BLaER1 treated with 17β-estradiol and CSF1 and Interleukin-3, amounts not matched to agents 10 nM and 100 nM (cell line): ENCODE data around the gene TRPM4.

Source experiments
- H3K27ac ChIP-seq, 11 experiments: shearing (Covaris generic); formaldehyde crosslinking; 2 replicates each; pipeline ENCODE4 v1.8.1; 2022
- H3K27me3 ChIP-seq, 11 experiments: shearing (Covaris generic); formaldehyde crosslinking; 2 replicates each; pipeline ENCODE4 v1.8.1; 2022
- H3K36me3 ChIP-seq, 11 experiments: shearing (Covaris generic); formaldehyde crosslinking; 2 replicates each; pipeline ENCODE4 v1.8.1; 2022
- H3K4me1 ChIP-seq, 10 experiments: shearing (Covaris generic); formaldehyde crosslinking; 2 replicates each; pipeline ENCODE4 v1.8.1; 2022
- H3K4me2 ChIP-seq, 11 experiments: shearing (Covaris generic); formaldehyde crosslinking; 2 replicates each; pipeline ENCODE4 v1.8.1; 2022
- H3K4me3 ChIP-seq, 10 experiments: shearing (Covaris generic); formaldehyde crosslinking; 2 replicates each; pipeline ENCODE4 v1.8.1; 2022
- H3K9ac ChIP-seq, 11 experiments: shearing (Covaris generic); formaldehyde crosslinking; 2 replicates each; pipeline ENCODE4 v1.8.1; 2022
- H3K9me3 ChIP-seq, 11 experiments: shearing (Covaris generic); formaldehyde crosslinking; replicated peaks in 1 of 11; 2 replicates each; pipeline ENCODE4 v1.8.1; 2022
- H4K20me1 ChIP-seq, 11 experiments: shearing (Covaris generic); formaldehyde crosslinking; 2 replicates each; pipeline ENCODE4 v1.8.1; 2022
- Cebpa-rat ChIP-seq, 11 experiments: shearing (Covaris generic); IDR thresholded peaks; 2 replicates each; pipeline ENCODE4 v1.8.1; 2022

Gene TRPM4

DNA sequence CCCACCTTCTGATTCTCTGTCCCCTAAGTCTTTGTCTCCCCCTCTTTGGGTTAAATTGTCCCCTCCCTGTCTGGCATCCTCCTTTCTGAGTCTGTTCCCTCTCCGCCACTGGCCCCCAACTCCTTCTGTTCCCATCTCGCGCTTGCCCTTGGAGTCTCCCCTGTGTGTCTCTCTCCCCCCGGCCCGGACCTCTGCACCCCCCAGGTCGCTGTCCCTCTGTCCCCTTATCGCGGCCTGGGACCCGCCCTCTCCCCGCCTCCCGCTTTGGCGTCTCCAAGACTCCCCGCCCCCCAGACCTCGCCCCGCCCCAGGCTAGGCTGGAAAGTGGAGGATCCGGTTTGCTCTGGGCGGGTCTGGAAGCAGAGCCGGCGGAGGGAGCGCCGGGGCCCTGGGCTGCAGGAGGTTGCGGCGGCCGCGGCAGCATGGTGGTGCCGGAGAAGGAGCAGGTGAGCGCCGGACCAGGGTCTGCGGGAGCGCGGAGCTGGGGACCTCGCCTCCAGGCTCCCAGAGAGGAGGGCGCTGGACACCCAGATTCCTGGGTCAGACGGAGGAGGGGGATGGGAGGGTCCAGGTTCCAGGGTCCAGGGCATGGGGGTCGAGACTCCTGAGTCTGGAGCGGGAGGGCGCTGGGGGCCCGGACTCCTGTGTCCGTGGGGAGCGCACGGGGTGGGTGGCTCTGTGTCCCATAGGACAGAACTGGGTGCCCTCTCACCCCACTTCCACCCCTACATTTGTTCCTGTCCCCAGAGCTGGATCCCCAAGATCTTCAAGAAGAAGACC, at the start of gene TRPM4:
Gene TRPM4 (plus strand): TSS at position 348 of the 780 bp plus-strand sequence. CDS start 75 bp downstream, at position 423.
- no peaks in the 10 kb centered on the region for H3K9me3 ChIP-seq
- peaks cover 0 to 10% (median 0%) of the 10 kb centered on the region in 11 experiments; a peak in 3 of 22 replicates for H3K27me3 ChIP-seq
- peak within 1 kb of the TSS; percentile 63 to 92 (median 76) for H3K4me3 ChIP-seq
- H3K27ac ChIP-seq: peak within 1 kb of the TSS; percentile 32 to 81 (median 70); a peak in 18 of 22 replicates
- H3K4me1 ChIP-seq: peaks cover 41 to 75% (median 69%) of the 10 kb centered on the region in 10 experiments
- H3K9ac ChIP-seq: peak within 1 kb of the TSS; percentile 69 to 85 (median 81)
- TF ChIP-seq Cebpa-rat (IDR thresholded peaks at IDR 0.05): no peak
- H3K4me2 ChIP-seq: peak within 1 kb of the TSS; percentile 88 to 98 (median 96)
- peaks cover 0 to 12% (median 0%) of the 10 kb centered on the region in 11 experiments; a peak in 3 of 22 replicates for H3K36me3 ChIP-seq
- H4K20me1 ChIP-seq: peaks cover 0 to 21% (median 0%) of the 10 kb centered on the region in 11 experiments; a peak in 5 of 22 replicates

DNA sequence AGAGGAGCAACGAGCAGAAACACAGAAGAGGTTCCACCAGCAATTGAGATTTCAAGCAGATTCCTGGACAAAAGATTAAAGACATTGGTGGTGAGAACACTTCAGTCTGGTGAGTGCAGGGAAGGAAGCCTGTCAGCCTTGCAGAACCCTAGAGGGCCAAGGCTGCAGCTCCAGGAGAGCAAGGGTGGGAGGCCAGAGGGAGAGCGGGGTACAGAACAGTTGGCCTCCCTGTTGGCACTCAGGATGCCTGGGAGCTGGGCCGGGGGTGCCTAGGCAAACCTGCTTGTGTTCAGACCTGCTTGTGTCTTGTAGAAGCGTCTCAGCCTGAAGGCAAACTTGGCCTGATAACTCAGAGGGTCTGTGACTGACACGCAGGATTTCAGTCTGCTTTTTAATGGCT, 48.5 kb upstream of the TRPM4 start:
- Histone ChIP-seq H3K9ac (no peak overlapping the region), H3K9me3 (no peaks in the 10 kb centered on the region), H3K27ac (no peak overlapping the region), H3K4me2 (no peak overlapping the region), H3K36me3 (peaks cover 51 to 63% (median 58%) of the 10 kb centered on the region in 11 experiments), H3K4me1 (peaks cover 37 to 67% (median 44%) of the 10 kb centered on the region in 10 experiments), H3K4me3 (no peak overlapping the region), H3K27me3 (no peaks in the 10 kb centered on the region), H4K20me1 (peaks cover 50 to 65% (median 62%) of the 10 kb centered on the region in 11 experiments)
- no peak for TF ChIP-seq Cebpa-rat (IDR thresholded peaks at IDR 0.05)

DNA sequence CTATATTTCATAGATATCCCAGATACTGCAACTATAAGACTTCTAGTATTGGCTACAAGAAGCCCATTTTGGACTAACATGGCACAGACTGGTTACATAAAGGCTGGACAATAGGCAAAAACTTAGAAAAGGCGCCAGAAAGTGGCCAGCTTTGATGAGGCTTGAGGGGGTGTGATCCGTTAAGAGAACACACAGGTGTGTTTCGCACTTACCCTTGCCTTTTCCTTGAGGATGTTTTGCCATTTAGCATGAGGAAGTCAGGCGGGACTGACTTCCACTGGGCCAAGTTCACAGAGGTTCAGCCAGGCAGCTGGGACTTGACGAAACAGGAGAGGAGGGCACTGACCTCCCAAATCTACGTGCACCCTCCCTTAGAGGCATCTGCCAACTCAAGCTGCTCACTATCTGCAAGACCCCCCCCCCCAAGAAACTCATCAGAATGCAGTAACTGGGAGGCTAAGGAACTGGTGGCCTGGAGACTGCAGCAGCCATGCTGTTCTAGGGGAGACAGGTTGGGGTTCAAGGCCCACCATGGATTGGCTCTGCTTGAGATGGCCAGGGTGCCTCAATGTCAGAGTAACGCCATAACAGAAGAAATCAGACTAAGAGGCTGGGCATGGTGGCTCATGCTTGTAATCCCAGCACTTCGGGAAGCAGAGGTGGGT, 47.9 kb upstream of the TRPM4 start:
- peaks cover 45 to 56% (median 55%) of the 10 kb centered on the region in 11 experiments for H3K36me3 ChIP-seq
- no peak overlapping the region for H3K9ac ChIP-seq
- H3K27me3 ChIP-seq: no peaks in the 10 kb centered on the region
- H3K4me2 ChIP-seq: peak overlapping the region in 4 of 11 experiments; percentile 18 to 57 (median 43); a peak in 7 of 22 replicates
- TF ChIP-seq Cebpa-rat (IDR thresholded peaks at IDR 0.05): no peak
- H3K4me3 ChIP-seq: no peak overlapping the region
- H4K20me1 ChIP-seq: peaks cover 45 to 59% (median 55%) of the 10 kb centered on the region in 11 experiments
- H3K4me1 ChIP-seq: peaks cover 31 to 61% (median 40%) of the 10 kb centered on the region in 10 experiments
- H3K9me3 ChIP-seq: no peaks in the 10 kb centered on the region
- H3K27ac ChIP-seq: no peak overlapping the region

DNA sequence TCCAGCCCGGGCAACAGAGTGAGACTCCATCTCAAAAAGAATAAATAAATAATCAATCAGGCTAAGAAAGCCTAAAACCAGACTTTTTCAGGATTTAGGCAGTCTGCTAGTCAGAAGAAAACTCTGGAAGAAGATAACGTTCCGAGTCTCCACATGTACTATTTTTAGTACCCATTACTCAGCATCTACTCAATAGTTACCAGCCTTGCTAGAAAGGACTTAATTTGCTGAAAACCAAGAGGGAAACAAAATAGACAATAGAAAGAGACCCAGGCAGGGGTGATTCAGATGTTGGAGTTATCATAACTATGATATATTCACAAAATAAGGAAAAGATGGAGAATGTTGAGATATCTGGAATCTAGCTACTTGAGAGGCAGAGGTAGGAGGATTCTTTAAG, 47.0 kb upstream of the TRPM4 start:
- Histone ChIP-seq H3K9ac (no peak overlapping the region), H4K20me1 (peaks cover 37 to 56% (median 47%) of the 10 kb centered on the region in 11 experiments), H3K27me3 (no peaks in the 10 kb centered on the region), H3K36me3 (peaks cover 36 to 47% (median 46%) of the 10 kb centered on the region in 11 experiments), H3K4me3 (no peak overlapping the region), H3K9me3 (no peaks in the 10 kb centered on the region), H3K27ac (no peak overlapping the region), H3K4me1 (peaks cover 31 to 61% (median 40%) of the 10 kb centered on the region in 10 experiments), H3K4me2 (peak overlapping the region in 5 of 11 experiments; percentile 17 to 57 (median 42); a peak in 8 of 22 replicates)
- no peak for TF ChIP-seq Cebpa-rat (IDR thresholded peaks at IDR 0.05)

DNA sequence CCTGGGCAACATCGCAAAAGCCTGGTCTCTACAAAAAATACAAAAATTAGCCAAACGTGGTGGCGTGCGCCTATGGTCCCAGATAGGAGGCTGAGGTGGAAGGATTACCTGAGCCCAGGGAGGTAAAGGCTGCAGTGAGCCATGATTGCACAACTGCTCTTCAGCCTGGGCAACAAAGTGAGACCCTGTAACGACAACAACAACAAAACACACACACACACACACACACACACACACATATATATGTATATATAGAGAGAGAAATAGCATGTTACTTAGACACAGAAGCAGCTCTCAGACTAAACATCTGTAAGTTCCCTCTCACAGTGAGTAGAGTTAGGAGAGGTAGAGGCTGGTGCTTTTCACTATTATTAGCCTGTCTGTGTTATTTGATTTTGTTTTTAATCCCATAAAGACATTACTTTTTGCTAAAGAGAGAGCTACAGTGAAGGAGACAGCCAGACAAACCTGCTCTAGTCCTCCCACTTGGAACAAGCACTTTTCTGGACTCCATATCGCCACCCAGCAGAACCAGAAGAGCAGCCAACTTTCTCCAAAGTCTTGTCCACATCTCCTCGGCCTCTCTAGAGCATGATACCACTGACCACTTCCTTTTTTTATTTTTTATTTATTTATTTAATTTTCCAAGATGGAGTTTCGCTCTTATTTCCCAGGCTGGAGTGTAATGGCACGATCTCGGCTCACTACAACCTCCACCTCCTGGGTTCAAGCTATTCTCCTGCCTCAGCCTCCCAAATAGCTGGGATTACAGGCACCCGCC, 46.2 kb upstream of the TRPM4 start:
- Histone ChIP-seq H3K27ac (no peak overlapping the region), H4K20me1 (peaks cover 28 to 48% (median 39%) of the 10 kb centered on the region in 11 experiments), H3K36me3 (peaks cover 28 to 39% (median 38%) of the 10 kb centered on the region in 11 experiments), H3K4me3 (no peak overlapping the region), H3K4me2 (peak overlapping the region in 3 of 11 experiments; percentile 36 to 44 (median 42); a peak in 4 of 22 replicates), H3K4me1 (peaks cover 29 to 61% (median 43%) of the 10 kb centered on the region in 10 experiments), H3K9me3 (no peaks in the 10 kb centered on the region), H3K9ac (no peak overlapping the region), H3K27me3 (no peaks in the 10 kb centered on the region)
- 0 out of 22 replicates have a peak, but pooled peaks of 1 of the 11 experiments have one; percentile 9 for TF ChIP-seq Cebpa-rat (IDR thresholded peaks at IDR 0.05)

DNA sequence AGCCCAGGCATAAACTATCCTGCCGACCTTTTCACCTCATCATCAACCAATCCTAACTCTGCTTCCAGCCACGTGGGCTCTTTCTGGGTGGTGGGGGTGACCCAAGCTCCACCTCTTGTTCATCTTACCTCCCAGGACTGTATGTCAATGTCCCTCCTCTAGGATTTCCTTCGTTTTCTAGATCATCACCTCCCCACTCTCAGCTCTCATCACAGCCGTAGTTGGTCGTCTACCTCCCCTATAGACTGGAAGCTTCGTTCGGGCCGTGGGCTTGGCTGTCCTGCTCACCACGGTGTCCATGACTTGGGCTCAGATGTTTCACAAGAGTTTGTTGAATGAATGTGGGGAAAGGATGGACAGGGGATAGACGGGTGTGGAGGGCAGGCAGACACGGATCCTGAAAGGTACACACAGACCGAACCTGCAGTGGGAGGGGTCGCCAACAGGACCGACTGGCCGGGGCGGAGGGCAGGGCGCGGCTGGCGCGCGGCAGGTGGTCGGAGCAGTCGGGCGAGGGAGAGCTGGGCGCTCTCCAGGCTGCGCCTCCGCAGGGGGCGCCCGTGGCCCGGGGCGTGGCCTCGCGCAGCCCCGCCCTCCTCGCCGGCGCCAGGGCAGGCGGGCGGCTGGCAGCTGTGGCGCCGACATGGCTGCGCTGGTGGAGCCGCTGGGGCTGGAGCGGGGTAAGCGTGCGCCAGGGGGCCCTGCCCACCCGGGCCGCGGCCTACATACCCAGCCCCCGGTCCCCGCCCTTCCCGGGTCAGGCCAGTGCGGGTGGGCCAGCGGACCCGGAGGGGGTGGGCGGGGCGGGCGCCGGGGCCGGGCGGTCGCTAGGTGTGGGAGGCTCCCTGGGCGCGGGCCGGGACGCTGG, 43.6 kb upstream of the TRPM4 start, which contains the start of gene LIN7B:
Gene LIN7B (plus strand): TSS at position 609 of the 868 bp plus-strand sequence. CDS start 35 bp downstream, at position 644.
- Histone ChIP-seq H3K4me2 (peak within 1 kb of the TSS; percentile 84 to 100 (median 99)), H3K4me1 (peaks cover 47 to 81% (median 60%) of the 10 kb centered on the region in 10 experiments), H3K9me3 (no peaks in the 10 kb centered on the region), H4K20me1 (peaks cover 3 to 28% (median 13%) of the 10 kb centered on the region in 11 experiments; a peak in 21 of 22 replicates), H3K27me3 (no peaks in the 10 kb centered on the region), H3K27ac (peak within 1 kb of the TSS in 10 of 11 experiments; percentile 45 to 77 (median 61); a peak in 20 of 22 replicates), H3K4me3 (peak within 1 kb of the TSS; percentile 72 to 83 (median 77)), H3K9ac (peak within 1 kb of the TSS; percentile 71 to 88 (median 80)), H3K36me3 (peaks cover 2 to 13% (median 12%) of the 10 kb centered on the region in 11 experiments; a peak in 21 of 22 replicates)
- no peak for TF ChIP-seq Cebpa-rat (IDR thresholded peaks at IDR 0.05)

DNA sequence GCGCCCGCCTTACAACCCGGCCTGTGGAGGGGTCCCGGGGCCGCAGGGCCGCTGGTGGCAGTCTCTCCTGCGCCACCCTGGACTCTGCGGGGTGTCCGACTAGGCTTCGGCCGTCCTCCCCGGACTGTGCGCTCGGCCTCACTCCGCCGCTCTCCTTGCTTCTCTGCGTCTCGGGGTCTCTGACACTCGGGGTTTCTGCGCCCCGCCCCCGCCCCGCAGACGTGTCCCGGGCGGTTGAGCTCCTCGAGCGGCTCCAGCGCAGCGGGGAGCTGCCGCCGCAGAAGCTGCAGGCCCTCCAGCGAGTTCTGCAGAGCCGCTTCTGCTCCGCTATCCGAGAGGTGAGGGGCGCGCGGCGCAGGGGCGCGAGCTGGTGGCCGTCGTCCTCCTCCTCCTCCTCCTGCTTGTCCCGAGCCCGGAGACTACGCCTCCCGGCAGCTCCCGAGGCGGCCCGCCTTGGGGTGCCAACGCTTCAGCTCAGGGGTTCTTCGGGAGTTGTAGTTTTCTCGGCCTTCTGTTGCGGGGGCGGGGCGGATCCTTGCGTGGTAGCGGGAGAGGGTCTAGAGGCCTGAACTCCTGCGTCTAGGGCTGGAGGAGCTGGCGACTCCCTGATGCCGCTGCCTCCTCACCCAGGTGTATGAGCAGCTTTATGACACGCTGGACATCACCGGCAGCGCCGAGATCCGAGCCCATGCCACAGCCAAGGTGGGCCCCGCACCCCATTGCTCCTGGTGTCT, 42.8 kb upstream of the TRPM4 start:
- peaks cover 0 to 20% (median 5%) of the 10 kb centered on the region in 11 experiments; a peak in 14 of 22 replicates for H4K20me1 ChIP-seq
- H3K9ac ChIP-seq: peak overlapping the region; percentile 71 to 88 (median 80)
- peaks cover 0 to 5% (median 4%) of the 10 kb centered on the region in 11 experiments; a peak in 11 of 22 replicates for H3K36me3 ChIP-seq
- TF ChIP-seq Cebpa-rat (IDR thresholded peaks at IDR 0.05): no peak
- H3K4me2 ChIP-seq: peak overlapping the region; percentile 84 to 100 (median 99)
- H3K4me1 ChIP-seq: peaks cover 49 to 80% (median 61%) of the 10 kb centered on the region in 10 experiments
- H3K4me3 ChIP-seq: peak overlapping the region; percentile 72 to 83 (median 77)
- peaks cover 3 to 6% (median 6%) of the 10 kb centered on the region in 11 experiments for H3K27me3 ChIP-seq
- H3K27ac ChIP-seq: peak overlapping the region in 10 of 11 experiments; percentile 45 to 77 (median 61); a peak in 20 of 22 replicates
- H3K9me3 ChIP-seq: no peaks in the 10 kb centered on the region
